K562 (cell line): ENCODE measurements around the gene POLN. TPM values are rescaled to one million over a fixed set of nuclear protein-coding genes. Genes with fewer than 3 reads are reported as not detected.

ENCODE experiments used
- polyA plus RNA-seq, 8 experiments: library from polyadenylated mRNA; depleted of rRNA in 4 of 8; stranded (reverse) in 5 of 8; unstranded in 3 of 8; fragments of >200 nt; fragmentation: Nextera tagmentation in 2 of 8; fragmentation: Illumina TruSeq in 1 of 8; extraction: Ambion mirVana in 2 of 8; extraction: Trizol in 1 of 8; gene quantifications; 2 replicates each; pipeline versions ENCODE4 v1.2.1 to v1.2.3, GENCODE V29; 2011 to 2014; ENCODE audit warnings: inconsistent platforms in 1 of 8, missing spikeins in 1 of 8
- total RNA-seq, 7 experiments: library from RNA; depleted of rRNA in 6 of 7; stranded (reverse); fragments of >200 nt in 6 of 7; fragmentation: Illumina TruSeq in 2 of 7; extraction: Trizol in 2 of 7; gene quantifications; 2 replicates each; pipeline versions ENCODE4 v1.2.1 to v1.2.3, GENCODE V29; 2011 to 2021; ENCODE audit warnings: low replicate concordance in 1 of 7
- TF ChIP-seq, protein P1 (sequence below): fragments of 450-650 bp; IDR thresholded peaks from 2 replicates; pipeline ENCODE4 v1.6.1; 2016; ENCODE audit warnings: missing biosample characterization, missing genetic modification characterization
- TF ChIP-seq, protein P2 (sequence below): fragments of 250-450 bp; sonication (Bioruptor Pico); IDR thresholded peaks from 2 replicates; pipeline ENCODE4 v1.8.0; 2022; ENCODE audit warnings: moderate library complexity, mild to moderate bottlenecking, inconsistent platforms
- TF ChIP-seq, protein P3 (sequence below): fragments of 450-650 bp; IDR thresholded peaks from 2 replicates; pipeline ENCODE4 v1.6.1; 2017; ENCODE audit warnings: antibody characterized with exemption, mild to moderate bottlenecking

The POLN gene
- total and polyA plus RNA-seq, 9 of the 15 experiments (the other 6 are each of a cell fraction or from before 2014, with no cell fraction given), result 0.08 to 0.91 (median 0.32) TPM

DNA sequence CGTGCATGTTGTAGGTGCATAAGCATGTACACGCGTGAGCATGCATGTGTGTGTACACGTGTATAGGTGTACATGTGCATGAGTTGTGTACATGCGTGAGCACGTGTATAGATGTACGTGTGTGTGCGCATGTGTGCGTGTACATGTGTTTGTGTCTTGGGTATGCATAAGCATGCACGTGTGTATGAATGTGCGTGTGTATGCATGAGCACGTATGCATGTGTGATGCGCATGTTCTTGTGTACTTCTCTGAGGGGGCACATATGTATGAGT is 173.8 kb downstream of the POLN start (continued):
- TF ChIP-seq, protein P1, sequence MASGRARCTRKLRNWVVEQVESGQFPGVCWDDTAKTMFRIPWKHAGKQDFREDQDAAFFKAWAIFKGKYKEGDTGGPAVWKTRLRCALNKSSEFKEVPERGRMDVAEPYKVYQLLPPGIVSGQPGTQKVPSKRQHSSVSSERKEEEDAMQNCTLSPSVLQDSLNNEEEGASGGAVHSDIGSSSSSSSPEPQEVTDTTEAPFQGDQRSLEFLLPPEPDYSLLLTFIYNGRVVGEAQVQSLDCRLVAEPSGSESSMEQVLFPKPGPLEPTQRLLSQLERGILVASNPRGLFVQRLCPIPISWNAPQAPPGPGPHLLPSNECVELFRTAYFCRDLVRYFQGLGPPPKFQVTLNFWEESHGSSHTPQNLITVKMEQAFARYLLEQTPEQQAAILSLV (tag), result no peak
- TF ChIP-seq, protein P2, sequence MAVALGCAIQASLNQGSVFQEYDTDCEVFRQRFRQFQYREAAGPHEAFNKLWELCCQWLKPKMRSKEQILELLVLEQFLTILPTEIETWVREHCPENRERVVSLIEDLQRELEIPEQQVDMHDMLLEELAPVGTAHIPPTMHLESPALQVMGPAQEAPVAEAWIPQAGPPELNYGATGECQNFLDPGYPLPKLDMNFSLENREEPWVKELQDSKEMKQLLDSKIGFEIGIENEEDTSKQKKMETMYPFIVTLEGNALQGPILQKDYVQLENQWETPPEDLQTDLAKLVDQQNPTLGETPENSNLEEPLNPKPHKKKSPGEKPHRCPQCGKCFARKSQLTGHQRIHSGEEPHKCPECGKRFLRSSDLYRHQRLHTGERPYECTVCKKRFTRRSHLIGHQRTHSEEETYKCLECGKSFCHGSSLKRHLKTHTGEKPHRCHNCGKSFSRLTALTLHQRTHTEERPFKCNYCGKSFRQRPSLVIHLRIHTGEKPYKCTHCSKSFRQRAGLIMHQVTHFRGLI, result no peak
- TF ChIP-seq, protein P3, sequence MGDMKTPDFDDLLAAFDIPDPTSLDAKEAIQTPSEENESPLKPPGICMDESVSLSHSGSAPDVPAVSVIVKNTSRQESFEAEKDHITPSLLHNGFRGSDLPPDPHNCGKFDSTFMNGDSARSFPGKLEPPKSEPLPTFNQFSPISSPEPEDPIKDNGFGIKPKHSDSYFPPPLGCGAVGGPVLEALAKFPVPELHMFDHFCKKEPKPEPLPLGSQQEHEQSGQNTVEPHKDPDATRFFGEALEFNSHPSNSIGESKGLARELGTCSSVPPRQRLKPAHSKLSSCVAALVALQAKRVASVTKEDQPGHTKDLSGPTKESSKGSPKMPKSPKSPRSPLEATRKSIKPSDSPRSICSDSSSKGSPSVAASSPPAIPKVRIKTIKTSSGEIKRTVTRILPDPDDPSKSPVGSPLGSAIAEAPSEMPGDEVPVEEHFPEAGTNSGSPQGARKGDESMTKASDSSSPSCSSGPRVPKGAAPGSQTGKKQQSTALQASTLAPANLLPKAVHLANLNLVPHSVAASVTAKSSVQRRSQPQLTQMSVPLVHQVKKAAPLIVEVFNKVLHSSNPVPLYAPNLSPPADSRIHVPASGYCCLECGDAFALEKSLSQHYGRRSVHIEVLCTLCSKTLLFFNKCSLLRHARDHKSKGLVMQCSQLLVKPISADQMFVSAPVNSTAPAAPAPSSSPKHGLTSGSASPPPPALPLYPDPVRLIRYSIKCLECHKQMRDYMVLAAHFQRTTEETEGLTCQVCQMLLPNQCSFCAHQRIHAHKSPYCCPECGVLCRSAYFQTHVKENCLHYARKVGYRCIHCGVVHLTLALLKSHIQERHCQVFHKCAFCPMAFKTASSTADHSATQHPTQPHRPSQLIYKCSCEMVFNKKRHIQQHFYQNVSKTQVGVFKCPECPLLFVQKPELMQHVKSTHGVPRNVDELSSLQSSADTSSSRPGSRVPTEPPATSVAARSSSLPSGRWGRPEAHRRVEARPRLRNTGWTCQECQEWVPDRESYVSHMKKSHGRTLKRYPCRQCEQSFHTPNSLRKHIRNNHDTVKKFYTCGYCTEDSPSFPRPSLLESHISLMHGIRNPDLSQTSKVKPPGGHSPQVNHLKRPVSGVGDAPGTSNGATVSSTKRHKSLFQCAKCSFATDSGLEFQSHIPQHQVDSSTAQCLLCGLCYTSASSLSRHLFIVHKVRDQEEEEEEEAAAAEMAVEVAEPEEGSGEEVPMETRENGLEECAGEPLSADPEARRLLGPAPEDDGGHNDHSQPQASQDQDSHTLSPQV, result no peak
